HG02642 (cell line): ENCODE measurements around the gene POU6F1.
A peak's percentile ranks its signal among the peaks of the same experiment; 100 is the strongest.
"Not testable (repeated sequence)": the region's sequence is repeated elsewhere in the genome, so short reads cannot be mapped to it uniquely, and the experiment has no call there.

Experiments used
- ATAC-seq: cut with Tn5 transposase; IDR thresholded peaks from one replicate; pipeline ENCODE4 v1.9.1; 2021; ENCODE audit warnings: mild to moderate bottlenecking; ENCODE audit not compliant: unreplicated experiment, poor library complexity

Gene POU6F1

GRCh38 chr12:51217968-51218606, at the start of gene POU6F1:
POU6F1 (minus strand) TSS chr12:51218062; CDS start chr12:51206836, 11,226 bp downstream.
- ATAC-seq = peak; percentile 80

- no peak for ATAC-seq
Measured at GRCh38 chr12:51265024-51265423, 47.2 kb upstream of the POU6F1 start.

GRCh38 chr12:51264297-51264696, 46.4 kb upstream of the POU6F1 start:
- no peak for ATAC-seq

- no peak for ATAC-seq
Measured at GRCh38 chr12:51263341-51263740, 45.5 kb upstream of the POU6F1 start.

GRCh38 chr12:51262758-51263177, 44.9 kb upstream of the POU6F1 start:
- no peak for ATAC-seq

- ATAC-seq = not testable (repeated sequence)
Measured at GRCh38 chr12:51259600-51259999, 41.7 kb upstream of the POU6F1 start.

GRCh38 chr12:51254536-51254935, 36.7 kb upstream of the POU6F1 start:
- ATAC-seq = no peak

- ATAC-seq = no peak
Measured at GRCh38 chr12:51253276-51253675, 35.4 kb upstream of the POU6F1 start.

- no peak for ATAC-seq
Measured at GRCh38 chr12:51247523-51248206, 29.8 kb upstream of the POU6F1 start.

- ATAC-seq = no peak
Measured at GRCh38 chr12:51246254-51246853, 28.5 kb upstream of the POU6F1 start.

- ATAC-seq = no peak
Measured at GRCh38 chr12:51245476-51246253, 27.8 kb upstream of the POU6F1 start.

GRCh38 chr12:51244269-51244668, 26.4 kb upstream of the POU6F1 start:
- no peak for ATAC-seq

GRCh38 chr12:51242876-51243275, 25.0 kb upstream of the POU6F1 start:
- no peak for ATAC-seq

GRCh38 chr12:51242120-51242519, 24.3 kb upstream of the POU6F1 start:
- no peak for ATAC-seq

- no peak for ATAC-seq
Measured at GRCh38 chr12:51240971-51241370, 23.1 kb upstream of the POU6F1 start.

GRCh38 chr12:51238510-51239334, 20.9 kb upstream of the POU6F1 start, which contains the start of gene DAZAP2:
DAZAP2 (plus strand) TSS chr12:51238826; CDS start chr12:51238908, 82 bp downstream.
- peak; percentile 93 for ATAC-seq

GRCh38 chr12:51238037-51238509, 20.2 kb upstream of the POU6F1 start:
- peak; percentile 5 for ATAC-seq

GRCh38 chr12:51234530-51234929, 16.7 kb upstream of the POU6F1 start:
- no peak for ATAC-seq

- no peak for ATAC-seq
Measured at GRCh38 chr12:51232642-51233041, 14.8 kb upstream of the POU6F1 start.
